Muscle layer of duodenum (tissue), 2 donors: Measurements from ENCODE around the gene CACNA2D3.
"Not testable (repeated sequence)": the region's sequence is repeated elsewhere in the genome, so short reads cannot be mapped to it uniquely, and the experiment has no call there.

ENCODE experiments used
- H3K27ac ChIP-seq: one replicate; pipeline ENCODE4 v1.7.0; 2013; ENCODE audit warnings: mild to moderate bottlenecking, low read length
- H3K27me3 ChIP-seq: one replicate; pipeline ENCODE4 v1.7.0; 2013; ENCODE audit warnings: low read depth, mild to moderate bottlenecking, control low read depth, low read length
- H3K36me3 ChIP-seq, 2 donors: one replicate each; pipeline ENCODE4 v1.7.0; 2013; ENCODE audit warnings: low read length in 2 of 2, control low read depth in 1 of 2, mild to moderate bottlenecking in 1 of 2; ENCODE audit not compliant: insufficient read depth in 2 of 2, control insufficient read depth in 1 of 2
- H3K4me1 ChIP-seq, 2 donors: one replicate each; pipeline ENCODE4 v1.7.0; 2013; ENCODE audit warnings: low read length in 2 of 2, mild to moderate bottlenecking in 2 of 2, control low read depth in 1 of 2, moderate library complexity in 1 of 2; ENCODE audit not compliant: insufficient read depth in 2 of 2, control insufficient read depth in 1 of 2
- H3K4me3 ChIP-seq, 2 donors: one replicate each; pipeline ENCODE4 v1.7.0; 2013; ENCODE audit warnings: low read length in 2 of 2, low read depth in 1 of 2, mild to moderate bottlenecking in 1 of 2
- H3K9me3 ChIP-seq, 2 donors: one replicate each; pipeline ENCODE4 v1.7.0; 2013; ENCODE audit warnings: low read length in 2 of 2, control low read depth in 1 of 2, mild to moderate bottlenecking in 1 of 2; ENCODE audit not compliant: control insufficient read depth in 1 of 2
- donor health status: healthy.

Gene CACNA2D3

DNA sequence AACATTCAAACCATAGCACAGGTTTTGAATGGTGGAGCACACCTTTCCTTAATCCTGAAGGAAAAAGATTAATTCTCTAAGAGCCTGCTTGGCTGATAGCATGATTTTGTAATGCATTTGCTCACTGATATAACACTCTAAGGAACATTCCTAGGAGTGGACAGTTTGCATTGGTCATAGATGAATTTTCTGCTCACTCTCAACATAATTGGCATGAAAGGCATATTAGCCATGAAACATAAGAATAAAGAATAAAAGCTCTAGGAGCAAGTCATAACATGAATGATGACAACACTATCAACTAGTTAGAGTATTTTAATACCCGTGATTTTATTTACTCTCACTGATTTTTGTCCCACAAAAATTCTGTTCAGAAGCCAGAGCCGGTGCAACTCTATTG lies 839.8 kb downstream of the CACNA2D3 start:
- Histone ChIP-seq H3K9me3 (no peaks in the 10 kb centered on the region), H3K27ac (no peak overlapping the region), H3K36me3 (no peaks in the 10 kb centered on the region), H3K4me1 (no peaks in the 10 kb centered on the region), H3K4me3 (no peak overlapping the region), H3K27me3 (no peaks in the 10 kb centered on the region)

DNA sequence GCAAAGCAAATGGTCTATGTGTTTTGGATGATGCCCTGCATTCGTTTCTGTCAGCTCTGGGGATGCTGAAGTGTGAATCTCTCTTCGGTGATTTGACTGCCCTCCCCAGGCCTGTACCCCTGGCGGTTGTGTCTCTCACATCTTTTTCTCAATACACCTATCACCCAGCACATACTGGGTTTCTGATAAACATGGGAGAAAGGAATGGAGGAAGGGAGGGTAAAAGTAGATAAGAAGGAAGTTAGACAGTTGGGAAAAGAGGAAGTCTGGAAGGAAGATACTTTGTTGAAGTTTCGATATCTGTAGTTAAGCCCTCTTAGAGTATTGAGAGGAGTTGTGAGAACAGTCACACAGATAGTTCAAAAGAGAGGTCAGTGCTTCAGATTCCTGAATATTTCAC lies 841.3 kb downstream of the CACNA2D3 start:
- Histone ChIP-seq H3K4me1 (no peaks in the 10 kb centered on the region), H3K36me3 (no peaks in the 10 kb centered on the region), H3K9me3 (no peaks in the 10 kb centered on the region), H3K27me3 (no peaks in the 10 kb centered on the region), H3K4me3 (no peak overlapping the region), H3K27ac (no peak overlapping the region)

DNA sequence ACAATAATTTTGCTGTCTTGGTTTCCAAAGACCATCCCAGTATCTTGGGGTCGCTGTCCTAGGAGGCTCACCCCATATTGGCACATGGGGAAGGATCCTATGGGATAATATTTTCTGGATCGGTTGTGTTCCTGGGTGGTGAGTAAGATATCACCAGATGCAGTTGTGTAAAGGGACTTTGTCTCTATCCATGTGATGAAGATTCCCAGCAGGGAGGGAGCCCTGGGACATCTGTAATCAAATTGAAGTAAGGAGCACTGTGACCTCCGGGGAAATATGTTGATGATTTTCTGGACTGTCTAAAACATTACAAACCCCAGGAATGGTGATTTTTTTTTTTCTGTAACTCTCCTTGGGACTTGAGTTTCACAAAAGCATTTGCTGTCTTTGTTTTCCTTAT lies 841.7 kb downstream of the CACNA2D3 start:
- Histone ChIP-seq H3K4me3 (no peak overlapping the region), H3K9me3 (no peaks in the 10 kb centered on the region), H3K36me3 (no peaks in the 10 kb centered on the region), H3K4me1 (no peaks in the 10 kb centered on the region), H3K27me3 (no peaks in the 10 kb centered on the region), H3K27ac (no peak overlapping the region)

DNA sequence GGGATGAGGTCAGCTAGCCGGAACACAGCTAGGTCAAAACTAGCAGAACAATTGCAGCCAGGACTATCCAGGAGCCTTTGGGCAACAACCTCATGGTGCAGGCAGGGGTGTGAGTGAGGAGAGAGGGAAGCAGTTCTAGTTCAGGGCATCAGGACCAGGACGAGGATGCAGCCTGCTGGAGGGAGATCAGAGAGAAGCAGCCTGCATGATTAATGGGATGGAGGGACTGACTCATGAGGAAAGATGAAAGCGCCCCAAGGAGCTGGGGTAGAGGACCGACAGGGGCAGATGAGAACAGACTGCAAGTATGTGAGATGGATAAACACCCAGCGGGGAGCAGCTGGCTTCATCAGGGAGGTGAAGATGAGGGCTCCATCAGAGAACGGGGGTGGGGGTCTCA lies 843.4 kb downstream of the CACNA2D3 start:
- Histone ChIP-seq H3K9me3 (no peaks in the 10 kb centered on the region), H3K27me3 (no peaks in the 10 kb centered on the region), H3K27ac (no peak overlapping the region), H3K36me3 (no peaks in the 10 kb centered on the region), H3K4me3 (no peak overlapping the region), H3K4me1 (no peaks in the 10 kb centered on the region)

DNA sequence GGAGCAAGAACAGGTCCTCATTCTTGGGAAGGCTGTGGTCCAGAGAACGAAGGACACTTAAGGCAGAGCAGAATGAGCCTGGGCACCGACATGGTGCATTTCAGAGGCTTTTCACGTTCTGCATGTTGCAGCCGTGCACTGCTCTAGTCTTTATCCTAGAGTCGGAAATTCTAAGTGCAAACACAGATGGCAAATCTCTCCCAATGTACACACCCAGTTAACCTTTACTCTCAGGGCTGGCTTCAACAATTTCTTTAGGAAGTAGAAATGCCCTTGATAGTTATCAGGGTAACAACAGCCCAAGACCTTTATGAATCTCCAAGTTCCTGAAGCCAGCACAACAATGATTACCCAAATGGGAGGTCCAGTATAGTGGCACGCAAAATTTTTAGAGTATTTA lies 844.6 kb downstream of the CACNA2D3 start:
- Histone ChIP-seq H3K4me1 (no peaks in the 10 kb centered on the region), H3K36me3 (no peaks in the 10 kb centered on the region), H3K27ac (no peak overlapping the region), H3K27me3 (no peaks in the 10 kb centered on the region), H3K4me3 (no peak overlapping the region), H3K9me3 (no peaks in the 10 kb centered on the region)

DNA sequence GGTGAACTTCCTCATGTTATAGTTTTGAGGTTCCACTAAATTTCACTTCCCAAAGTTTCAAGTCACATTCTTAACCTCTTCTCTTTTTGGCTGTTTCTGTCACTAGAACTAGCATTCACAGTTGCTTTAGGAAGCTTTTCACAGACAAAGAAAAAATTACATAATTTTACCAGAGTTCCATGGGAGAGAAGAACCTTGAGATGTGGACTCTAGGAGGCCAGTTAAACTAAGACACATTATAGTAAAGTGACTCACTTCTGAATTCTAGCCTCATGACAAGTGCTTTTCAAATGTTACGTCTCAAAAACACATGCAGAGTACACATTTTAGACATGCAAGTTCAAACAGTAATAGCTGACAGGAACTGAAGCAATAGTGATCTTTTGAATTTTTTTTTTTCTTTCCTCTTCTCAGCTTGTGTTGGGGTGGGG lies 845.4 kb downstream of the CACNA2D3 start:
- no peaks in the 10 kb centered on the region for H3K27me3 ChIP-seq
- H3K9me3 ChIP-seq = no peaks in the 10 kb centered on the region
- H3K4me1 ChIP-seq = no peaks in the 10 kb centered on the region
- H3K27ac ChIP-seq = no peak overlapping the region
- H3K36me3 ChIP-seq = no peaks in the 10 kb centered on the region
- H3K4me3 ChIP-seq = no peak overlapping the region

DNA sequence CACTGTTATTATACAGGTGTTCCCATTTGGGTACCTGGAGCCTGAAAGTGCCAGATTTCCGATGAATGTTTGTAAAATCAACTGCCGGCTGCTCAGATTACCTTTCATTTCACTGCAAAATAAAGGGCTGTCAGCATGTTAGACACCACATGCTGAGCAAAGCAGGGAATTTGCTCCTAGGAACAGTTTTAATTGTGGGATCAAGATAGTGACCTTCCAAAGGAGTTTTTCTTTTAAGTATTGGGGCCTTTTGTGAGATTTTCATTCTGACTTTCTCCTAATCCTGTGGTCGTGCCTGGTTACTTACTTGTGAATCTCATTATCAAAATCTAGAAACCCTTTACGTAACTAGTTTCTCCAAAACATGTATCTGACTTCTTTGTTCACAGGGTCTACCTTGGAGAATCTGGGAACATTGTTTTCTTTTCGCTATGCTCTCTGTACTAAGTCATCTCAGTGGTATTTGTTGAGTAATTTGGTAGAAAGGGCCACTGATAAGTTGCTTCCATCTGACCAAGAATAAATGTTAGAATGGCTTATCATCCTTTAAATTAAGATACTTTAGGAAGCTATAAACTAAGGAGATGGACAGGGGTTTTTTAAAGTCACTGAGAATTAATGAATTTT lies 846.3 kb downstream of the CACNA2D3 start:
- no peak overlapping the region for H3K27ac ChIP-seq
- H3K9me3 ChIP-seq = no peaks in the 10 kb centered on the region
- H3K27me3 ChIP-seq = no peaks in the 10 kb centered on the region
- H3K36me3 ChIP-seq = no peaks in the 10 kb centered on the region
- H3K4me1 ChIP-seq = no peaks in the 10 kb centered on the region
- H3K4me3 ChIP-seq = no peak overlapping the region

DNA sequence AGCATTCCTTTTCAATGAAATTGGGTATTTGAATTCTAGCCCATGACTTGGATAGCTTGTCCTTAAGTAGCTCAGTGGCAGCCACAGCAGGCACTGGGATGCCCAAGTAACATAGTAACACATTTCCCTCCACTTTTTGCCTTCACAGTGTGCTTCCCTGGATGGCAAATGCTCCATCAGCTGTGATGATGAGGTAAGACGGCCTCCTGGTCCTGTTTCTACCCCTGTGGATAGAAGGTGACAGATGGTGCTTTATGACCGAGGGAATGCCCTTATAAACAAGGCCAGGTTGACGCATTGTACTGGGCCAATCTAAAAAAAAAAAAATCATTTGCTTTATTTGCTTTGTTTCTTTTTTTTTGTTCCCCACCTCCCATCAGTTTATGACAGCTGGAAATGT lies 847.3 kb downstream of the CACNA2D3 start:
- Histone ChIP-seq H3K27ac (no peak overlapping the region), H3K4me1 (no peaks in the 10 kb centered on the region), H3K9me3 (no peaks in the 10 kb centered on the region), H3K27me3 (no peaks in the 10 kb centered on the region), H3K36me3 (no peaks in the 10 kb centered on the region), H3K4me3 (no peak overlapping the region)

DNA sequence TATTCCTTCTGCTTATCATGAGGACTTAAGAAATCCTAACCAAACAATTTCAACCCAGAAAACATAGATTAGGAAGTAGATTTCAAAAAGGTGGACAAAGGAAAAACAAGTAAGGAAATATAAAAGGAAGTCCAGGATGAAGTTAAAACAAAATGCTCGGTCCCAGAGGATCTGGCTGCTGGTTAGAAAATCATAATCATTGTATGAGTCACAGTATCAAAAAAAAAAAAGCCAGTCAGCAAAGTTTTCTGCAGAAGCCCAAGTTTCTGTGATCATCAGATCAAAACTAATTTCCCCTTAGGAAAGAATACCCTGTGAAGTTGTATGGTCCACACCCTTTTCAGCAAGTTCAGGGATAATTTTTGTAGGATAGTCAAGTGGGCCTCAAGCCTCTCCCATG lies 848.5 kb downstream of the CACNA2D3 start:
- Histone ChIP-seq H3K36me3 (no peaks in the 10 kb centered on the region), H3K4me1 (no peaks in the 10 kb centered on the region), H3K27ac (no peak overlapping the region), H3K9me3 (no peaks in the 10 kb centered on the region), H3K4me3 (no peak overlapping the region), H3K27me3 (no peaks in the 10 kb centered on the region)

DNA sequence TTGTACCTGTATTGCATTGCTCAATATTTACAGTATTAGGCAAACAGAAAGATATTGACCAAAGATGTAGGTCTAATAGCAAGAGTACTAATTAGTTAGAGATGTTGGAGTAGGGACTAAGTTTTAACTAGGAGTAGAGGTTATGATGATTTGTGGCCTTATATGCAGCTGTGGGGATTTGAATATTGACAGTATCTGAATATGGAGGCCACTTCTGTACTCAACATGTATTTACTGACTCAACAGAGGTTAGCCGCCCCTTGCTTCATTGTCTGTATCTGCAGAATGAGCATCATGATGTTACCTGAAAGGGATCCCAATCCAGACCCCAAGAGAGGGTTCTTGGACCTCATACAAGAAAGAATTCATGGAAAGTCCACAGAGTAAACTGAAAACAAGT lies 855.1 kb downstream of the CACNA2D3 start:
- Histone ChIP-seq H3K27me3 (no peaks in the 10 kb centered on the region), H3K9me3 (no peaks in the 10 kb centered on the region), H3K27ac (no peak overlapping the region), H3K36me3 (no peaks in the 10 kb centered on the region), H3K4me3 (no peak overlapping the region), H3K4me1 (no peaks in the 10 kb centered on the region)

DNA sequence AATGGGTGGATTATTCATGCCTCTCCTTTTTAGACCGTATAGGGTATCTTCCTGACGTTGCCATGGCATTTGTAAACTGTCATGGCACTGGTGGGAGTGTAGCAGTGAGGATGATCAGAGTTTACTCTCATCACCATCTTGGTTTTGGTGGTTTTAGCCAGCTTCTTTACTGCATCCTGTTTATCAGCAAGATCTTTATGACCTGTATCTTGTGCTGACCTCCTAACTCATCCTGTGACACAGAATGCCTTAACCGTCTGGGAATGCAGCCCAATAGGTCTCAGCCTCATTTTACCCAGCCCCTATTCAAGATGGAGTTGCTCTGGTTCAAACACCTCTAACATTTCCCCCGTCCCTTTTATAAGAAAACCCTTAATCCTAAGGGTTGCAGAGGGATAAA lies 855.6 kb downstream of the CACNA2D3 start:
- H3K27me3 ChIP-seq, H3K36me3 ChIP-seq, H3K4me1 ChIP-seq, H3K27ac ChIP-seq, H3K9me3 ChIP-seq, H3K4me3 ChIP-seq: not testable (repeated sequence)

DNA sequence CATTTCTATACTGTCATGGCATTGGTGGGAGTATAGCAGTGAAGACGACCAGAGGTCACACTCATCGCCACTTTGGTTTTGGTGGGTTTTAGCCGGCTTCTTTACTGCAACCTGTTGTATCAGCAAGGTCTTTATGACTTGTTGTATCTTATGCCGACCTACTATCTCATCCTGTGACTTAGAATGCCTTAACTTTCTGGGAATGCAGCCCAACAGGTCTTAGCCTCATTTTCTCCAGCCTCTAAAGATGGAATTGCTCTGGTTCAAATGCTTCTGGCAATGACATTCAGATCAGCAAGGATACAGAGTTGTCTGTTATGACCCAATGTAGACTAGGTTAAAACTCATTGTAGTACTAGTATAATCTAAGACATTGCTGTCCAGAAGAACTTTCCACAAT lies 860.5 kb downstream of the CACNA2D3 start:
- H3K36me3 ChIP-seq = no peaks in the 10 kb centered on the region
- H3K27ac ChIP-seq = no peak overlapping the region
- peaks cover 0 to under 1% of the 10 kb centered on the region in 2 donors for H3K4me1 ChIP-seq
- no peak overlapping the region for H3K4me3 ChIP-seq
- no peaks in the 10 kb centered on the region for H3K27me3 ChIP-seq
- H3K9me3 ChIP-seq = no peaks in the 10 kb centered on the region
